ENCODE data around the gene SAMM50. TPM values are rescaled to one million over a fixed set of nuclear protein-coding genes. Genes with fewer than 3 reads are reported as not detected.

SAMM50 gene
- total and polyA plus RNA-seq, 5 experiments from 2014 or later: 37.7 to 71.6 (median 70.2) TPM

- no peaks in the 10 kb centered on the region for H3K9me3 Mint-ChIP-seq
- no peak overlapping the region for H3K4me3 Mint-ChIP-seq
- DNase-seq (no peak), ATAC-seq (no peak)
- no peaks in the 10 kb centered on the region for H3K27me3 Mint-ChIP-seq
- no peak overlapping the region for H3K27ac Mint-ChIP-seq
- H3K4me1 Mint-ChIP-seq: peaks cover 0 to 12% (median 3%) of the 10 kb centered on the region in 4 donors
- POLR2A ChIA-PET: no interaction called here
- peaks cover 9 to 97% (median 32%) of the 10 kb centered on the region in 3 donors for H3K36me3 Mint-ChIP-seq
Observed at GRCh38 chr22:43969989-43970755, 14.9 kb downstream of the SAMM50 start.

- H3K36me3 Mint-ChIP-seq: peaks cover 9 to 97% (median 30%) of the 10 kb centered on the region in 3 donors
- no peak for ATAC-seq
- no peaks in the 10 kb centered on the region for H3K27me3 Mint-ChIP-seq
- POLR2A ChIA-PET: no interaction called here
- H3K4me1 Mint-ChIP-seq: peaks cover 0 to 12% (median 3%) of the 10 kb centered on the region in 4 donors
- no peaks in the 10 kb centered on the region for H3K9me3 Mint-ChIP-seq
- no peak for DNase-seq
- no peak overlapping the region for H3K27ac Mint-ChIP-seq
- no peak overlapping the region for H3K4me3 Mint-ChIP-seq
Observed at GRCh38 chr22:43971112-43971511, 15.9 kb downstream of the SAMM50 start.

GRCh38 chr22:43972931-43973462 is 17.8 kb downstream of the SAMM50 start:
- Mint-ChIP-seq H3K27me3 (no peaks in the 10 kb centered on the region), H3K36me3 (peaks cover 0 to 96% (median 36%) of the 10 kb centered on the region in 3 donors), H3K27ac (no peak overlapping the region), H3K4me3 (no peak overlapping the region), H3K9me3 (no peaks in the 10 kb centered on the region), H3K4me1 (peaks cover 0 to 7% (median 2%) of the 10 kb centered on the region in 4 donors)
- POLR2A ChIA-PET: no interaction called here
- no peak for DNase-seq
- ATAC-seq: no peak

GRCh38 chr22:43974028-43974545 is 18.8 kb downstream of the SAMM50 start:
- Mint-ChIP-seq H3K4me1 (peaks cover 0 to 6% (median 2%) of the 10 kb centered on the region in 4 donors), H3K36me3 (peaks cover 4 to 94% (median 31%) of the 10 kb centered on the region in 3 donors), H3K9me3 (no peaks in the 10 kb centered on the region), H3K27ac (peak overlapping the region in 1 of 10 donors; percentile 72), H3K4me3 (no peak overlapping the region), H3K27me3 (no peaks in the 10 kb centered on the region)
- ATAC-seq (no peak), DNase-seq (no peak)
- POLR2A ChIA-PET: no interaction called here

- no peak overlapping the region for H3K27ac Mint-ChIP-seq
- H3K36me3 Mint-ChIP-seq: peaks cover 8 to 95% (median 26%) of the 10 kb centered on the region in 3 donors
- no peak overlapping the region for H3K4me3 Mint-ChIP-seq
- no peaks in the 10 kb centered on the region for H3K9me3 Mint-ChIP-seq
- ATAC-seq (no peak), DNase-seq (no peak)
- POLR2A ChIA-PET: no interaction called here
- no peaks in the 10 kb centered on the region for H3K27me3 Mint-ChIP-seq
- H3K4me1 Mint-ChIP-seq: peaks cover 0 to 4% (median 1%) of the 10 kb centered on the region in 4 donors
Observed at GRCh38 chr22:43975041-43975440, 19.8 kb downstream of the SAMM50 start.

GRCh38 chr22:43976861-43977795 is 21.9 kb downstream of the SAMM50 start:
- Mint-ChIP-seq H3K36me3 (peaks cover 11 to 92% (median 28%) of the 10 kb centered on the region in 3 donors), H3K4me3 (no peak overlapping the region), H3K4me1 (peaks cover 0 to 6% (median 0%) of the 10 kb centered on the region in 4 donors), H3K27me3 (no peaks in the 10 kb centered on the region), H3K27ac (no peak overlapping the region), H3K9me3 (no peaks in the 10 kb centered on the region)
- DNase-seq: no peak
- POLR2A ChIA-PET: no interaction called here
- no peak for ATAC-seq

GRCh38 chr22:43978558-43978957 is 23.3 kb downstream of the SAMM50 start:
- Mint-ChIP-seq H3K27ac (no peak overlapping the region), H3K36me3 (peaks cover 12 to 87% (median 24%) of the 10 kb centered on the region in 3 donors)
- POLR2A ChIA-PET: no interaction called here

GRCh38 chr22:43980579-43980978 is 25.3 kb downstream of the SAMM50 start:
- Mint-ChIP-seq H3K9me3 (no peaks in the 10 kb centered on the region), H3K27me3 (no peaks in the 10 kb centered on the region), H3K4me1 (peaks cover 0 to 6% (median 0%) of the 10 kb centered on the region in 4 donors), H3K36me3 (peaks cover 19 to 89% (median 23%) of the 10 kb centered on the region in 3 donors), H3K27ac (peak overlapping the region in 1 of 10 donors; percentile 66), H3K4me3 (no peak overlapping the region)
- ATAC-seq: no peak
- DNase-seq: no peak
- POLR2A ChIA-PET: no interaction called here

More at GRCh38 chr22:43978558-43978957, 23.3 kb downstream of the SAMM50 start:
- ATAC-seq: no peak
- Mint-ChIP-seq H3K9me3 (no peaks in the 10 kb centered on the region), H3K27me3 (no peaks in the 10 kb centered on the region), H3K4me3 (no peak overlapping the region), H3K4me1 (peaks cover 0 to 6% (median 0%) of the 10 kb centered on the region in 4 donors)
- no peak for DNase-seq

GRCh38 chr22:43980996-43981395 is 25.8 kb downstream of the SAMM50 start:
- peak overlapping the region in 1 of 10 donors; percentile 66 for H3K27ac Mint-ChIP-seq
- H3K4me1 Mint-ChIP-seq: peaks cover 0 to 6% (median 0%) of the 10 kb centered on the region in 4 donors
- H3K4me3 Mint-ChIP-seq: no peak overlapping the region
- H3K27me3 Mint-ChIP-seq: no peaks in the 10 kb centered on the region
- H3K36me3 Mint-ChIP-seq: peaks cover 19 to 88% (median 20%) of the 10 kb centered on the region in 3 donors
- POLR2A ChIA-PET: no interaction called here
- DNase-seq: no peak
- no peaks in the 10 kb centered on the region for H3K9me3 Mint-ChIP-seq
- ATAC-seq: no peak

- ATAC-seq (no peak), DNase-seq (no peak)
- Mint-ChIP-seq H3K36me3 (peaks cover 9 to 90% (median 18%) of the 10 kb centered on the region in 3 donors), H3K4me1 (peaks cover 0 to 6% (median 0%) of the 10 kb centered on the region in 4 donors), H3K27ac (peak overlapping the region in 1 of 10 donors; percentile 62), H3K9me3 (no peaks in the 10 kb centered on the region), H3K27me3 (no peaks in the 10 kb centered on the region), H3K4me3 (no peak overlapping the region)
- POLR2A ChIA-PET: no interaction called here
Observed at GRCh38 chr22:43983808-43984207, 28.6 kb downstream of the SAMM50 start.

- no peak overlapping the region for H3K4me3 Mint-ChIP-seq
- no peaks in the 10 kb centered on the region for H3K9me3 Mint-ChIP-seq
- no peak for ATAC-seq
Observed at GRCh38 chr22:43985532-43985931, 30.3 kb downstream of the SAMM50 start.

GRCh38 chr22:43988116-43988820 is 33.0 kb downstream of the SAMM50 start:
- peaks cover 8 to 98% (median 14%) of the 10 kb centered on the region in 3 donors for H3K36me3 Mint-ChIP-seq

More at GRCh38 chr22:43985532-43985931, 30.3 kb downstream of the SAMM50 start:
- POLR2A ChIA-PET: no interaction called here
- Mint-ChIP-seq H3K36me3 (peaks cover 8 to 90% (median 12%) of the 10 kb centered on the region in 3 donors), H3K27ac (peak overlapping the region in 1 of 10 donors; percentile 21), H3K4me1 (no peaks in the 10 kb centered on the region), H3K27me3 (no peaks in the 10 kb centered on the region)
- no peak for DNase-seq

More at GRCh38 chr22:43988116-43988820, 33.0 kb downstream of the SAMM50 start:
- DNase-seq (no peak), ATAC-seq (no peak)
- H3K27ac Mint-ChIP-seq: no peak overlapping the region
- H3K4me3 Mint-ChIP-seq: no peak overlapping the region
- POLR2A ChIA-PET: no interaction called here
- peaks cover 3 to 5% (median 3%) of the 10 kb centered on the region in 4 donors for H3K4me1 Mint-ChIP-seq
- H3K27me3 Mint-ChIP-seq: no peaks in the 10 kb centered on the region
- no peaks in the 10 kb centered on the region for H3K9me3 Mint-ChIP-seq

All from naive thymus-derived CD8-positive, alpha-beta T cell (primary cell).